IMR-90 (cell line): Measurements from ENCODE around the gene BCL2L1. TPM values are rescaled to one million over a fixed set of nuclear protein-coding genes. Genes with fewer than 3 reads are reported as not detected.

ENCODE experiments used
- ATAC-seq: fragments of 200-7000 bp; cut with Tn5 transposase; 2 replicates; pipeline ENCODE4 v1.9.1; 2020; ENCODE audit warnings: low read depth, mild to moderate bottlenecking, moderate library complexity
- BruUV-seq: library from RNA; stranded (reverse); fragments of 400-500 nt; replicated peaks from 2 replicates; lab custom pipeline; 2021; lab: Mats Ljungman, UMichigan
- CTCF ChIA-PET: fragments of 300-600 bp; formaldehyde crosslinking; extraction: SDS; loops from one replicate; lab custom pipeline; 2021; ENCODE audit warnings: antibody characterized with exemption; lab: Yijun Ruan, JAX
- POLR2A ChIA-PET: fragments of 300-600 bp; sonication (Branson Sonifier 250); formaldehyde crosslinking; loops from one replicate; lab custom pipeline; 2022; ENCODE audit warnings: antibody characterized with exemption; ENCODE audit not compliant: unreplicated experiment; lab: Charles Lee
- DNase-seq: peaks from one replicate; pipeline ENCODE4 v3.0.0; 2013
- H2AFZ ChIP-seq: replicated peaks from 2 replicates; pipeline ENCODE3; 2013; ENCODE audit warnings: low read length, mild to moderate bottlenecking; ENCODE audit not compliant: poor library complexity
- H2AK5ac ChIP-seq: 2 replicates; pipeline ENCODE4 v1.6.1; 2013; ENCODE audit warnings: low read depth, low read length, inconsistent platforms
- H2AK9ac ChIP-seq: replicated peaks from 2 replicates; pipeline ENCODE3; 2013; ENCODE audit warnings: mild to moderate bottlenecking, low read depth, low read length, moderate library complexity; ENCODE audit not compliant: poor library complexity
- H2BK120ac ChIP-seq: 2 replicates; pipeline ENCODE4 v1.6.1; 2013; ENCODE audit warnings: low read depth, low read length, inconsistent platforms
- H2BK15ac ChIP-seq: 3 replicates; pipeline ENCODE4 v1.6.1; 2013; ENCODE audit warnings: low read depth, low read length, inconsistent platforms
- H2BK20ac ChIP-seq: 2 replicates; pipeline ENCODE4 v1.6.1; 2013; ENCODE audit warnings: low read depth, mild to moderate bottlenecking, inconsistent platforms, low read length, moderate library complexity
- H2BK5ac ChIP-seq: 2 replicates; pipeline ENCODE4 v1.6.1; 2013; ENCODE audit warnings: mild to moderate bottlenecking, low read depth, low read length, inconsistent platforms; ENCODE audit not compliant: poor library complexity, severe bottlenecking
- H3K14ac ChIP-seq: replicated peaks from 2 replicates; pipeline ENCODE4 v1.6.1; 2013; ENCODE audit warnings: low read depth, low read length, inconsistent platforms
- H3K18ac ChIP-seq: 2 replicates; pipeline ENCODE4 v1.6.1; 2013; ENCODE audit warnings: low read depth, low read length, control low read depth
- H3K23ac ChIP-seq: 2 replicates; pipeline ENCODE4 v1.6.1; 2013; ENCODE audit warnings: low read depth, low read length, inconsistent platforms
- H3K27ac ChIP-seq: 2 replicates; pipeline ENCODE4 v1.5.1; 2013; ENCODE audit warnings: mild to moderate bottlenecking, control low read depth, low read length; ENCODE audit not compliant: insufficient read depth
- H3K27me3 ChIP-seq: 2 replicates; pipeline ENCODE4 v1.6.1; 2013; ENCODE audit warnings: low read length; ENCODE audit not compliant: control insufficient read depth, insufficient read depth
- H3K36me3 ChIP-seq: 2 replicates; pipeline ENCODE4 v1.6.1; 2013; ENCODE audit warnings: low read length, mixed read lengths; ENCODE audit not compliant: control insufficient read depth, insufficient read depth
- H3K4ac ChIP-seq: 2 replicates; pipeline ENCODE4 v1.6.1; 2013; ENCODE audit warnings: low read depth, low read length, inconsistent platforms
- H3K4me1 ChIP-seq: 2 replicates; pipeline ENCODE4 v1.6.1; 2013; ENCODE audit warnings: low read length, mixed read lengths; ENCODE audit not compliant: control insufficient read depth, insufficient read depth
- H3K4me2 ChIP-seq: 2 replicates; pipeline ENCODE4 v1.6.1; 2013; ENCODE audit warnings: low read depth, mild to moderate bottlenecking, control low read depth, low read length, moderate library complexity
- H3K4me3 ChIP-seq: 2 replicates; pipeline ENCODE4 v1.5.1; 2013; ENCODE audit warnings: low read depth, mild to moderate bottlenecking, control low read depth, low read length, moderate library complexity; ENCODE audit not compliant: insufficient read depth
- H3K56ac ChIP-seq: 2 replicates; pipeline ENCODE4 v1.6.1; 2013; ENCODE audit warnings: low read length, inconsistent platforms; ENCODE audit not compliant: insufficient read depth; ENCODE audit errors: extremely low read depth
- H3K79me1 ChIP-seq, 2 experiments: 2 replicates each; pipeline ENCODE4 v1.6.1; 2013; ENCODE audit warnings: low read length in 2 of 2, inconsistent platforms in 1 of 2, low read depth in 1 of 2
- H3K9ac ChIP-seq: 2 replicates; pipeline ENCODE4 v1.6.1; 2013; ENCODE audit warnings: low read depth, low read length, control low read depth
- H3K9me1 ChIP-seq: 2 replicates; pipeline ENCODE4 v1.6.1; 2013; ENCODE audit warnings: low read length, inconsistent platforms; ENCODE audit not compliant: insufficient read depth
- H3K9me3 ChIP-seq: 2 replicates; pipeline ENCODE4 v1.6.1; 2013; ENCODE audit warnings: low read length; ENCODE audit not compliant: control insufficient read depth, insufficient read depth
- H4K20me1 ChIP-seq: 2 replicates; pipeline ENCODE4 v1.6.1; 2013; ENCODE audit warnings: low read length, inconsistent platforms; ENCODE audit not compliant: insufficient read depth
- H4K5ac ChIP-seq: 2 replicates; pipeline ENCODE4 v1.6.1; 2013; ENCODE audit warnings: mild to moderate bottlenecking, low read depth, low read length, control low read depth
- H4K8ac ChIP-seq, 2 experiments: 2 replicates each; pipeline ENCODE4 v1.6.1; 2013; ENCODE audit warnings: low read depth in 2 of 2, low read length in 2 of 2, control low read depth in 1 of 2, inconsistent platforms in 1 of 2
- H4K91ac ChIP-seq: 2 replicates; pipeline ENCODE4 v1.6.1; 2013; ENCODE audit warnings: low read depth, low read length, inconsistent platforms; ENCODE audit not compliant: insufficient read depth
- CHD1 ChIP-seq: IDR thresholded peaks from 2 replicates; pipeline ENCODE4 v1.6.1; 2012; ENCODE audit warnings: low read depth, low read length, improper control_type of control experiment
- CTCF ChIP-seq: conservative IDR thresholded peaks from 2 replicates; pipeline ENCODE4 v1.5.1; 2012; ENCODE audit warnings: mild to moderate bottlenecking, low read depth, low read length, improper control_type of control experiment
- ELK1 ChIP-seq: fragments of 150-350 bp; IDR thresholded peaks from 2 replicates; pipeline ENCODE4 v1.6.1; 2016; ENCODE audit warnings: low read depth, mild to moderate bottlenecking, low read length, moderate library complexity, borderline replicate concordance
- POLR2A ChIP-seq: IDR thresholded peaks from 2 replicates; pipeline ENCODE4 v1.6.1; 2012; ENCODE audit warnings: mild to moderate bottlenecking, low read depth, low read length
- RCOR1 ChIP-seq: IDR thresholded peaks from 2 replicates; pipeline ENCODE4 v1.6.1; 2012; ENCODE audit warnings: mild to moderate bottlenecking, low read length, improper control_type of control experiment; ENCODE audit not compliant: insufficient replicate concordance
- RFX5 ChIP-seq: IDR thresholded peaks from 2 replicates; pipeline ENCODE4 v1.8.0; 2012; ENCODE audit warnings: low read depth, mild to moderate bottlenecking, low read length, moderate library complexity
- WGBS, 2 experiments: methylation state at CpG; one replicate each; pipeline versions ENCODE4 v1.1.5 to v1.1.7; 2013; ENCODE audit warnings: missing lambda C conversion rate in 2 of 2; ENCODE audit not compliant: insufficient read length in 1 of 2; ENCODE audit errors: extremely low coverage in 2 of 2; 5-methylcytosine and 5-hydroxymethylcytosine counted together
- dilution Hi-C: fragments of 300-500 bp; cut with HindIII; formaldehyde crosslinking; loops from one replicate; pipeline ENCODE4 v1.14.3; 2018; ENCODE audit warnings: low sequenced_read_pairs; ENCODE audit not compliant: unreplicated experiment
- in situ Hi-C: fragments of 300-500 bp; cut with MboI; formaldehyde crosslinking; loops from 3 replicates; pipeline ENCODE4 v1.14.3; 2019; ENCODE audit warnings: low sequenced_read_pairs, inconsistent platforms, mixed read lengths
- intact Hi-C: fragments of 100-400 bp; cut with micrococcal nuclease; formaldehyde crosslinking; loops from 2 replicates; pipeline ENCODE4 v1.10.0; 2022
- polyA plus RNA-seq, 3 experiments: library from polyadenylated mRNA; depleted of rRNA; stranded (reverse); fragments of >200 nt; gene quantifications; 2 replicates each; pipeline ENCODE4 v1.2.3, GENCODE V29; 2012; ENCODE audit warnings: low replicate concordance in 1 of 3
- total RNA-seq: library from RNA; depleted of rRNA; stranded (reverse); fragments of >200 nt; gene quantifications from 2 replicates; pipeline ENCODE4 v1.2.3, GENCODE V29; 2012

The BCL2L1 gene
- total and polyA plus RNA-seq, 2 of the 4 experiments (the other 2 are of a cell fraction), result 40.2 to 41.9 TPM

GRCh38 chr20:31654534-31654933, 68.1 kb downstream of the BCL2L1 start:
- dilution Hi-C loops (no loop called here), in situ Hi-C loops (no loop called here), intact Hi-C loops (no loop called here)
- Histone ChIP-seq H4K5ac (no peak overlapping the region), H3K27ac (no peak overlapping the region), H2AK9ac (no peak overlapping the region), H2AK5ac (no peak overlapping the region), H2BK20ac (no peak overlapping the region), H3K36me3 (no peaks in the 10 kb centered on the region), H2AFZ (no peak overlapping the region), H2BK15ac (no peak overlapping the region), H3K9me1 (peaks cover 4% of the 10 kb centered on the region), H3K4ac (no peak overlapping the region), H2BK120ac (no peak overlapping the region), H4K8ac (no peak overlapping the region), H3K79me1 (no peaks in the 10 kb centered on the region), H2BK5ac (no peak overlapping the region), H4K20me1 (no peaks in the 10 kb centered on the region), H3K18ac (no peak overlapping the region), H3K27me3 (no peaks in the 10 kb centered on the region), H3K9ac (no peak overlapping the region), H3K9me3 (no peaks in the 10 kb centered on the region), H3K4me2 (no peak overlapping the region), H4K91ac (no peak overlapping the region), H3K14ac (no peak overlapping the region), H3K4me1 (peaks cover 6% of the 10 kb centered on the region; the same call in 1 of the 2 replicates), H3K4me3 (no peak overlapping the region), H3K56ac (no peak overlapping the region), H3K23ac (no peak overlapping the region)
- TF ChIP-seq RFX5 (no peak), ELK1 (no peak), RCOR1 (no peak), POLR2A (no peak), CHD1 (no peak), CTCF (no peak)
- ChIA-PET POLR2A (interaction anchor here (0.7 kb wide), 1 partner anchor 13 kb away, joined by 3 read pairs; no protein-coding TSS in a partner anchor), CTCF (interaction anchor here (0.5 to 0.7 kb wide), 2 partner anchors 73 to 194 kb away, joined by 3 to 5 read pairs; no protein-coding TSS in a partner anchor)
- ATAC-seq (no peak), DNase-seq (no peak)
- 80% methylated on average over 1 of the region's 5 CpGs; no CpG with 5 or more reads in 1 of the 2 experiments for WGBS, 2 experiments
- BruUV-seq, result no TSS peak
